SK-N-SH treated with all-trans-retinoic acid at 6 μM for 48 hours (cell line): ENCODE data around the gene RAN.

Experiments
- ATAC-seq: fragments of 200-7000 bp; cut with Tn5 transposase; 3 replicates; pipeline ENCODE4 v1.9.1; 2020; ENCODE audit warnings: mild to moderate bottlenecking, moderate library complexity
- ARNTL ChIP-seq: fragments of 450-650 bp; formaldehyde crosslinking; IDR thresholded peaks from 2 replicates; pipeline ENCODE4 v1.5.0; 2020; ENCODE audit warnings: low read depth, mild to moderate bottlenecking, moderate library complexity, borderline replicate concordance
- BACH2 ChIP-seq: fragments of 250-450 bp; sonication (Bioruptor Pico); IDR thresholded peaks from 2 replicates; pipeline ENCODE4 v1.9.0; 2021; ENCODE audit warnings: mild to moderate bottlenecking, borderline replicate concordance
- CREB5 ChIP-seq: fragments of 250-450 bp; sonication (Bioruptor Pico); IDR thresholded peaks from 2 replicates; pipeline ENCODE4 v1.5.1; 2020; ENCODE audit warnings: low read depth, mild to moderate bottlenecking, moderate library complexity
- CSDC2 ChIP-seq: fragments of 250-450 bp; sonication (Bioruptor Pico); IDR thresholded peaks from 2 replicates; pipeline ENCODE4 v1.5.0; 2020; ENCODE audit warnings: mild to moderate bottlenecking, moderate library complexity
- ESRRG ChIP-seq: fragments of 250-450 bp; sonication (Bioruptor Pico); IDR thresholded peaks from 2 replicates; pipeline ENCODE4 v1.6.1; 2021; ENCODE audit warnings: mild to moderate bottlenecking
- GLIS3 ChIP-seq: fragments of 250-450 bp; sonication (Bioruptor Pico); IDR thresholded peaks from 2 replicates; pipeline ENCODE4 v1.5.0; 2020; ENCODE audit warnings: mild to moderate bottlenecking, moderate library complexity
- ISL1 ChIP-seq: fragments of 250-450 bp; sonication (Bioruptor Pico); IDR thresholded peaks from 2 replicates; pipeline ENCODE4 v2.1.2; 2022; ENCODE audit warnings: mild to moderate bottlenecking, moderate library complexity
- OSR1 ChIP-seq: fragments of 250-450 bp; sonication (Bioruptor Pico); IDR thresholded peaks from 2 replicates; pipeline ENCODE4 v1.8.0; 2022; ENCODE audit warnings: moderate library complexity, mild to moderate bottlenecking, inconsistent platforms
- POU6F1 ChIP-seq: fragments of 250-450 bp; sonication (Bioruptor Pico); IDR thresholded peaks from 2 replicates; pipeline ENCODE4 v1.8.0; 2021; ENCODE audit warnings: low read depth, mild to moderate bottlenecking, moderate library complexity, borderline replicate concordance
- PPARA ChIP-seq: fragments of 250-450 bp; sonication (Bioruptor Pico); IDR thresholded peaks from 2 replicates; pipeline ENCODE4 v1.5.0; 2020; ENCODE audit warnings: mild to moderate bottlenecking, borderline replicate concordance
- RARB ChIP-seq: fragments of 250-450 bp; sonication (Bioruptor Pico); IDR thresholded peaks from 2 replicates; pipeline ENCODE4 v1.8.0; 2021; ENCODE audit warnings: mild to moderate bottlenecking, moderate library complexity
- SNAI2 ChIP-seq: fragments of 250-450 bp; sonication (Bioruptor Pico); IDR thresholded peaks from 2 replicates; pipeline ENCODE4 v1.5.0; 2020; ENCODE audit warnings: mild to moderate bottlenecking, moderate library complexity
- TCF4 ChIP-seq: fragments of 250-450 bp; sonication (Bioruptor Pico); IDR thresholded peaks from 2 replicates; pipeline ENCODE4 v1.8.0; 2021; ENCODE audit warnings: mild to moderate bottlenecking, moderate library complexity, borderline replicate concordance
- TOX ChIP-seq: fragments of 250-450 bp; sonication (Bioruptor Pico); IDR thresholded peaks from 2 replicates; pipeline ENCODE4 v1.8.0; 2021; ENCODE audit warnings: mild to moderate bottlenecking, moderate library complexity, borderline replicate concordance
- TSHZ2 ChIP-seq: fragments of 250-450 bp; sonication (Bioruptor Pico); IDR thresholded peaks from 2 replicates; pipeline ENCODE4 v1.5.0; 2020; ENCODE audit warnings: mild to moderate bottlenecking, moderate library complexity
- ZC3H10 ChIP-seq: fragments of 250-450 bp; sonication (Bioruptor Pico); IDR thresholded peaks from 2 replicates; pipeline ENCODE4 v1.5.1; 2021; ENCODE audit warnings: mild to moderate bottlenecking, moderate library complexity
- ZNF565 ChIP-seq: fragments of 450-650 bp; formaldehyde crosslinking; conservative IDR thresholded peaks from 2 replicates; pipeline ENCODE4 v1.5.0; 2020; ENCODE audit warnings: low read depth, mild to moderate bottlenecking, moderate library complexity
- ZNF70 ChIP-seq: fragments of 450-650 bp; formaldehyde crosslinking; IDR thresholded peaks from 2 replicates; pipeline ENCODE4 v1.5.0; 2020; ENCODE audit warnings: mild to moderate bottlenecking, moderate library complexity
- ZNF8 ChIP-seq: fragments of 450-650 bp; formaldehyde crosslinking; IDR thresholded peaks from 2 replicates; pipeline ENCODE4 v1.5.0; 2020; ENCODE audit warnings: mild to moderate bottlenecking, moderate library complexity
- TF ChIP-seq, protein P1 (sequence below): fragments of 250-450 bp; sonication (Bioruptor Pico); IDR thresholded peaks from 2 replicates; pipeline ENCODE4 v1.8.0; 2020; ENCODE audit warnings: mild to moderate bottlenecking, moderate library complexity, borderline replicate concordance
- TF ChIP-seq, protein P2 (sequence below): fragments of 250-450 bp; sonication (Bioruptor Pico); IDR thresholded peaks from 2 replicates; pipeline ENCODE4 v1.5.1; 2021; ENCODE audit warnings: mild to moderate bottlenecking, moderate library complexity

The RAN gene

DNA sequence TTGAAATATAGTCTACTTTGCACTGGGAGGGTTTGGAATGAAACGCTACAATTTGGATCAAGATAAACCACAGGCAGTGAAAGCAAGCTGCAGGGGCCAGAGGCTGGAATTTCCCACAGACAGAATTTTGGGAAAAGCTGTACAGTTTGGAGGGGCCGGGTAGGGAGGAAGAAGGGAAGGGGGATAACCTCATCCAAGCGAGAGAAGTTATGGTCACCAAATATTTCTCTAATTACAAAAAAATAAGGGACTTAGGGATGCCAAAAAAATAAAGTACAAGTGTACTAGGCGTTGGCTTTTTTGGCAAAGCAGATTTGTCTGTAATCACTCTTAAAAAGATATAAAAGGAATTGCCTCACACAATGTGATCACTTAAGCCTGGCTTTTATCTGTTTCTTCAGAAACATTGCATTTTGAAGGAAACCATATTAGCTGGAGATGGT is 50.7 kb downstream of the RAN start (continued):
- TF ChIP-seq ZNF565 = no peak

DNA sequence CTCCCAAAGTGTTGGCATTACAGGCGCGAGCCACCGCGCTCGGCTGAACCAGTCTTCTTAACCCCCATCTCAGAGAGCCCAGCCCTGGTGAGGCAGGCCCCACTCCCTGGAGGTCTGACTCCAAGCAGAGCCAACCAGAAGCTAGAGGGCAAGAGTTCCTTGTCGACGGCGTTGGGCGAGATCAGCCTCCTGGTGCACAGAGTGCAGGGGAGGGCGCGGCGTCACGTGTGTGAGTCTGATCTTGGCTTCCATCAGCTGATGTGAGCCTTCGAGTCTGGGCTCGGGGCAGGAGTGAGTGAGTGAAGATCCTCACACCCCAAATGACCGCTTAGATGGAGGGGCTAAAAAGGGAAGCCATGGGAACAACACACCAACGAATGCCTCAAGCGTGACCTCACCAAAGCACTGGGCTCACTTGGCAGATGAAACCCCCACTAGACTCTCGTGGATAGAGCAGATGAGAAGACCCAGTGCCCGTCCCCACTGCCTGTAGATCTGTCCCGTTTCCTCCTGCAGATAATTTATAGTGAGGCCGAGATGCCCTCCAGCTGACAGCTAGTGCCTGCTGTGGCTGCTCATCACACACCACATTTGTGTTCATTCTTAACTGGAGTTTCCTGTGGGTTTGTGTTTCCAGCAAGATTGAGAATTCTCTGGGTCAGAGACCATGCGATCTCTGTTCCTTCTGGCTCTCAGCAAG is 53.2 kb downstream of the RAN start:
- no peak for ATAC-seq
- TF ChIP-seq CREB5 (CRISPR knock-in tag) (no peak), TSHZ2 (no peak), ZC3H10 (CRISPR knock-in tag) (no peak), TCF4 (no peak), RARB (no peak), POU6F1 (CRISPR knock-in tag) (no peak), BACH2 (CRISPR knock-in tag) (no peak), OSR1 (CRISPR knock-in tag) (no peak), ESRRG (CRISPR knock-in tag) (no peak), ZNF70 (CRISPR knock-in tag) (no peak), ISL1 (no peak), TOX (CRISPR knock-in tag) (no peak), ZNF8 (CRISPR knock-in tag) (no peak), PPARA (CRISPR knock-in tag) (no peak), GLIS3 (CRISPR knock-in tag) (no peak), ARNTL (CRISPR knock-in tag) (no peak), SNAI2 (CRISPR knock-in tag) (no peak), CSDC2 (no peak)
- TF ChIP-seq, protein P1, sequence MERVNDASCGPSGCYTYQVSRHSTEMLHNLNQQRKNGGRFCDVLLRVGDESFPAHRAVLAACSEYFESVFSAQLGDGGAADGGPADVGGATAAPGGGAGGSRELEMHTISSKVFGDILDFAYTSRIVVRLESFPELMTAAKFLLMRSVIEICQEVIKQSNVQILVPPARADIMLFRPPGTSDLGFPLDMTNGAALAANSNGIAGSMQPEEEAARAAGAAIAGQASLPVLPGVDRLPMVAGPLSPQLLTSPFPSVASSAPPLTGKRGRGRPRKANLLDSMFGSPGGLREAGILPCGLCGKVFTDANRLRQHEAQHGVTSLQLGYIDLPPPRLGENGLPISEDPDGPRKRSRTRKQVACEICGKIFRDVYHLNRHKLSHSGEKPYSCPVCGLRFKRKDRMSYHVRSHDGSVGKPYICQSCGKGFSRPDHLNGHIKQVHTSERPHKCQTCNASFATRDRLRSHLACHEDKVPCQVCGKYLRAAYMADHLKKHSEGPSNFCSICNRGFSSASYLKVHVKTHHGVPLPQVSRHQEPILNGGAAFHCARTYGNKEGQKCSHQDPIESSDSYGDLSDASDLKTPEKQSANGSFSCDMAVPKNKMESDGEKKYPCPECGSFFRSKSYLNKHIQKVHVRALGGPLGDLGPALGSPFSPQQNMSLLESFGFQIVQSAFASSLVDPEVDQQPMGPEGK = no peak

DNA sequence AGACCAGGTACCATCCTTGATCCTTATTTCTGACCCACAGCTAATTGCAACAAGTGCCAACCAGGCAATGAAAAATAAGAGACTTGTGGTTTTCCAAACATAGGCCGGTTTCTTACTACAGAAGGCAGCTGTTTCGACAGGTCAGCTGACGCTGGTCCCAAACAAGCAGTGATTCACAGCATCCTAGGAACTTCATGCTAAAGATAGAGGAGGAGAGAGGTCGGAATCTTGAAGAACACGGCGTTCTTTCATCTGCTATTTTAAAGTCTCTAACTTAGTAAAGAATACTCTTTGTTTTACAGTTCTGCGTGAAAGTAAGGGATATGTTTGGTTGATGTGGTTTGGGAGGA is 53.8 kb downstream of the RAN start:
- no peak for ATAC-seq
- TF ChIP-seq ESRRG (CRISPR knock-in tag) (no peak), CSDC2 (no peak), GLIS3 (CRISPR knock-in tag) (no peak), CREB5 (CRISPR knock-in tag) (no peak), PPARA (CRISPR knock-in tag) (no peak), ISL1 (no peak), TOX (CRISPR knock-in tag) (no peak), ZNF565 (no peak), ARNTL (CRISPR knock-in tag) (no peak)
- TF ChIP-seq, protein P2, sequence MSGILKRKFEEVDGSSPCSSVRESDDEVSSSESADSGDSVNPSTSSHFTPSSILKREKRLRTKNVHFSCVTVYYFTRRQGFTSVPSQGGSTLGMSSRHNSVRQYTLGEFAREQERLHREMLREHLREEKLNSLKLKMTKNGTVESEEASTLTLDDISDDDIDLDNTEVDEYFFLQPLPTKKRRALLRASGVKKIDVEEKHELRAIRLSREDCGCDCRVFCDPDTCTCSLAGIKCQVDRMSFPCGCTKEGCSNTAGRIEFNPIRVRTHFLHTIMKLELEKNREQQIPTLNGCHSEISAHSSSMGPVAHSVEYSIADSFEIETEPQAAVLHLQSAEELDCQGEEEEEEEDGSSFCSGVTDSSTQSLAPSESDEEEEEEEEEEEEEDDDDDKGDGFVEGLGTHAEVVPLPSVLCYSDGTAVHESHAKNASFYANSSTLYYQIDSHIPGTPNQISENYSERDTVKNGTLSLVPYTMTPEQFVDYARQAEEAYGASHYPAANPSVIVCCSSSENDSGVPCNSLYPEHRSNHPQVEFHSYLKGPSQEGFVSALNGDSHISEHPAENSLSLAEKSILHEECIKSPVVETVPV = no peak
